Activated T-helper 1 cell treated with Interleukin-2 at 50 U/mL for 16 hours (primary cell): ENCODE measurements around the gene ATOH1.

ENCODE experiments used
- DNase-seq: peaks from one replicate; pipeline ENCODE4 v3.0.0-alpha.2; 2020; ENCODE audit warnings: low read depth

The ATOH1 gene

GRCh38 chr4:93828332-93828994 is at the start of gene ATOH1:
TSS of gene ATOH1 (plus strand) at chr4:93828753. CDS start at chr4:93828927, 174 bp downstream.
- no peak for DNase-seq

GRCh38 chr4:93779228-93779627 is 49.3 kb upstream of the ATOH1 start:
- no peak for DNase-seq

- no peak for DNase-seq
Observed at GRCh38 chr4:93780080-93780479, 48.5 kb upstream of the ATOH1 start.

- no peak for DNase-seq
Observed at GRCh38 chr4:93781198-93781597, 47.4 kb upstream of the ATOH1 start.

GRCh38 chr4:93786149-93786548 is 42.4 kb upstream of the ATOH1 start:
- no peak for DNase-seq

- DNase-seq, result no peak
Observed at GRCh38 chr4:93788712-93789111, 39.8 kb upstream of the ATOH1 start.

- no peak for DNase-seq
Observed at GRCh38 chr4:93791570-93792195, 36.9 kb upstream of the ATOH1 start.

- DNase-seq, result no peak
Observed at GRCh38 chr4:93802045-93802444, 26.5 kb upstream of the ATOH1 start.

- DNase-seq, result no peak
Observed at GRCh38 chr4:93809773-93810172, 18.8 kb upstream of the ATOH1 start.

GRCh38 chr4:93810340-93810992 is 18.1 kb upstream of the ATOH1 start:
- no peak for DNase-seq

- DNase-seq, result no peak
Observed at GRCh38 chr4:93813092-93813491, 15.5 kb upstream of the ATOH1 start.

GRCh38 chr4:93814141-93814540 is 14.4 kb upstream of the ATOH1 start:
- DNase-seq, result no peak

- no peak for DNase-seq
Observed at GRCh38 chr4:93814722-93815121, 13.8 kb upstream of the ATOH1 start.

- no peak for DNase-seq
Observed at GRCh38 chr4:93825551-93826216, 2.9 kb upstream of the ATOH1 start.

- no peak for DNase-seq
Observed at GRCh38 chr4:93827272-93827947, 1.1 kb upstream of the ATOH1 start.

GRCh38 chr4:93828995-93829819 is 654 bp downstream of the ATOH1 start:
- no peak for DNase-seq

GRCh38 chr4:93829820-93830687 is 1.5 kb downstream of the ATOH1 start:
- DNase-seq, result no peak

GRCh38 chr4:93831716-93832496 is 3.4 kb downstream of the ATOH1 start:
- no peak for DNase-seq

- no peak for DNase-seq
Observed at GRCh38 chr4:93834249-93835066, 5.9 kb downstream of the ATOH1 start.
